Measurements from ENCODE around the gene SMIM35.

DNA sequence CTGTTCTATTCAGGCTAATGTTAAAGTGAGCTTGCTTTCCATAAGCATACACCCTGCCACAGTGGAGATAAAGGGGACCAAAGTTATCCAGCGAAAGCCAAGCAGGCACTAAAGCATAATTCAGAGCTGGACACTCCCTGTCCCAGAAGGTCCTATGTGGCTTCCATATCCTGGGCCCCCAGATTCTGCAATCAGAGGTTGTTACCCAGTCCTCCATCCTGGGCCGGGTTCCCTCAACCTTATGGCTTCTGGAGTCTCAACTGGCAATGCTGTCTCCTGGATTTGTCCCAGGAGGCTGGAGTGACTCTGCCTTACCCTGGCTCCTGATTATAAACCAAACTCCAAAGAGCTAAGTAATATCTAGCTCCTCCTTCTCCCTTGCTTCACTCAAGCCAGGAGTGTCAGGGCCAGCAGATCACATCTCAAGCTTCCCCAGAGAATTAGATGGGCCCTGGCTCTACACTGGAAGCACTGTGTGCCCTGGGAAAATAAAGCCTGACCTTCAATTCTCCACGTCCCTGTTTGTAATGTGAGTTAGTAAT lies 14.0 kb upstream of the SMIM35 start:
- TF ChIP-seq GTF2F1 (IDR thresholded peaks at IDR 0.05; ENCODE audit: low read length), result no peak
- no peak for TF ChIP-seq CTCF (CRISPR knock-in tag; IDR thresholded peaks at IDR 0.05)
- TF ChIP-seq MYC (CRISPR knock-in tag; IDR thresholded peaks at IDR 0.05; ENCODE audit: borderline replicate concordance), result no peak
- no peak for TF ChIP-seq KAT8 (CRISPR knock-in tag; IDR thresholded peaks at IDR 0.05)
- no peak for TF ChIP-seq EEA1 (CRISPR knock-in tag; IDR thresholded peaks at IDR 0.05; ENCODE audit: borderline replicate concordance)
- TF ChIP-seq TCF7 (IDR thresholded peaks at IDR 0.05; ENCODE audit: low read depth), result no peak
